Transverse colon (tissue), 4 donors: Measurements from ENCODE around the gene OPRM1.

Experiments used
- POLR2A ChIP-seq: fragments of 450-650 bp; IDR thresholded peaks from one replicate; pipeline ENCODE4 v1.6.1; 2016; ENCODE audit warnings: antibody characterized with exemption, mild to moderate bottlenecking, moderate library complexity
- POLR2AphosphoS5 ChIP-seq, 3 donors: sonication (generic); formaldehyde crosslinking; IDR thresholded peaks; one replicate each; pipeline ENCODE4 v1.6.1; 2016; ENCODE audit warnings: antibody characterized with exemption in 3 of 3
- TF ChIP-seq, protein P1 (sequence below), 5 experiments: fragments of 200-600 bp in 3 of 5; fragments of 450-650 bp in 2 of 5; sonication (generic) in 3 of 5; IDR thresholded peaks; 1 replicate in 2 of 5; 2 replicates in 3 of 5; pipeline ENCODE4 v1.5.1; 2016 to 2017; ENCODE audit warnings: antibody characterized with exemption in 5 of 5, inconsistent platforms in 3 of 5, mild to moderate bottlenecking in 2 of 5, moderate library complexity in 1 of 5

DNA sequence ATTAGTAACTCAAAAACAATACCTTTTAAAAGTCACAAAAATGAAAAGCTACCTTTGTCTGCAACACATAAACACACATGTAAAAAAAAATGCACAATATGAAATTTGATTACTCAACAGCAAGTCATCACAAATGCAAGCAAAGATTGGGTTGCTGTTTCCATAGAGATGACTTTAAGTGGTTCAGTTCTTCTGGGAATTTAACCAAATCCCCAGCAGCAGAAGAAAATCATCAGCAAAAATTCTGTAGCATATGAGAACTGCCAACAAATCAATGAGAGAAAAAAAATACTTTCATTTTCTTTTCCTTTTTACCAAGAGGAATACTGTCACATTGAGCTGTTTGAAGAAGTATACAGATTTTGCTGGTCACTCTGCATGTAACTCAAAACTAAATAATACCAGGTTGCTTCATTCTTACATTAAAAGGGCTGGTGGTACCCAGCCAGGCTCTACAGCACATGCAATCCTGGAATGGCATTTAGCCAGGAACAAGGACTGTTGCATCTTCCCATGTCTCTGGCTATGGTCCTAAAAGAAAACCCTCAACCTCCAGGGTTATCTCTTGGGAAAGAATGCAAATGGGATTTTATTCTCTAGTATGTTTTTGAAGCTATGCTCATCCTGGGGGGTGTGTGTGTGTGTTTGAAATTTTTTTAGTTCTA is 158.3 kb downstream of the OPRM1 start:
- no peak for TF ChIP-seq POLR2AphosphoS5 (IDR thresholded peaks at IDR 0.05)
- TF ChIP-seq, protein P1, sequence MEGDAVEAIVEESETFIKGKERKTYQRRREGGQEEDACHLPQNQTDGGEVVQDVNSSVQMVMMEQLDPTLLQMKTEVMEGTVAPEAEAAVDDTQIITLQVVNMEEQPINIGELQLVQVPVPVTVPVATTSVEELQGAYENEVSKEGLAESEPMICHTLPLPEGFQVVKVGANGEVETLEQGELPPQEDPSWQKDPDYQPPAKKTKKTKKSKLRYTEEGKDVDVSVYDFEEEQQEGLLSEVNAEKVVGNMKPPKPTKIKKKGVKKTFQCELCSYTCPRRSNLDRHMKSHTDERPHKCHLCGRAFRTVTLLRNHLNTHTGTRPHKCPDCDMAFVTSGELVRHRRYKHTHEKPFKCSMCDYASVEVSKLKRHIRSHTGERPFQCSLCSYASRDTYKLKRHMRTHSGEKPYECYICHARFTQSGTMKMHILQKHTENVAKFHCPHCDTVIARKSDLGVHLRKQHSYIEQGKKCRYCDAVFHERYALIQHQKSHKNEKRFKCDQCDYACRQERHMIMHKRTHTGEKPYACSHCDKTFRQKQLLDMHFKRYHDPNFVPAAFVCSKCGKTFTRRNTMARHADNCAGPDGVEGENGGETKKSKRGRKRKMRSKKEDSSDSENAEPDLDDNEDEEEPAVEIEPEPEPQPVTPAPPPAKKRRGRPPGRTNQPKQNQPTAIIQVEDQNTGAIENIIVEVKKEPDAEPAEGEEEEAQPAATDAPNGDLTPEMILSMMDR (IDR thresholded peaks at IDR 0.05) = no peak
- no peak for TF ChIP-seq POLR2A
